Activated CD4-positive, alpha-beta T cell treated with anti-CD3 and anti-CD28 coated beads, Interleukin-2, amount 10 ng/mL, durations not matched to agents 24 days and 14 days (primary cell): ENCODE data around the gene SPON1. TPM values are rescaled to one million over a fixed set of nuclear protein-coding genes. Genes with fewer than 3 reads are reported as not detected.
"Not testable (repeated sequence)": the region's sequence is repeated elsewhere in the genome, so short reads cannot be mapped to it uniquely, and the experiment has no call there.

Source experiments
- DNase-seq: peaks from one replicate; pipeline ENCODE4 v3.0.0; 2022
- H3K27ac Mint-ChIP-seq: one replicate; pipeline ENCODE4 v1.8.0; 2022; ENCODE audit warnings: mild to moderate bottlenecking, mixed read lengths
- H3K27me3 Mint-ChIP-seq: one replicate; pipeline ENCODE4 v1.8.0; 2022; ENCODE audit warnings: mixed read lengths
- H3K36me3 Mint-ChIP-seq: one replicate; pipeline ENCODE4 v1.8.0; 2022; ENCODE audit warnings: low read depth, mild to moderate bottlenecking, mixed read lengths
- H3K4me1 Mint-ChIP-seq: one replicate; pipeline ENCODE4 v1.8.0; 2021; ENCODE audit warnings: mixed read lengths
- H3K4me3 Mint-ChIP-seq: one replicate; pipeline ENCODE4 v1.8.0; 2022; ENCODE audit warnings: mild to moderate bottlenecking, moderate library complexity, mixed read lengths
- H3K9me3 Mint-ChIP-seq: one replicate; pipeline ENCODE4 v1.8.0; 2021; ENCODE audit warnings: mixed read lengths
- intact Hi-C: fragments of 100-400 bp; cut with micrococcal nuclease; formaldehyde crosslinking; loops from one replicate; pipeline ENCODE4 v1.15.1; 2023
- total RNA-seq: library from RNA; stranded (reverse); gene quantifications from 2 replicates; pipeline ENCODE4 v1.2.3, GENCODE V29; 2022

The SPON1 gene
- total RNA-seq = 0.14 and 0.42 TPM in 2 replicates

DNA sequence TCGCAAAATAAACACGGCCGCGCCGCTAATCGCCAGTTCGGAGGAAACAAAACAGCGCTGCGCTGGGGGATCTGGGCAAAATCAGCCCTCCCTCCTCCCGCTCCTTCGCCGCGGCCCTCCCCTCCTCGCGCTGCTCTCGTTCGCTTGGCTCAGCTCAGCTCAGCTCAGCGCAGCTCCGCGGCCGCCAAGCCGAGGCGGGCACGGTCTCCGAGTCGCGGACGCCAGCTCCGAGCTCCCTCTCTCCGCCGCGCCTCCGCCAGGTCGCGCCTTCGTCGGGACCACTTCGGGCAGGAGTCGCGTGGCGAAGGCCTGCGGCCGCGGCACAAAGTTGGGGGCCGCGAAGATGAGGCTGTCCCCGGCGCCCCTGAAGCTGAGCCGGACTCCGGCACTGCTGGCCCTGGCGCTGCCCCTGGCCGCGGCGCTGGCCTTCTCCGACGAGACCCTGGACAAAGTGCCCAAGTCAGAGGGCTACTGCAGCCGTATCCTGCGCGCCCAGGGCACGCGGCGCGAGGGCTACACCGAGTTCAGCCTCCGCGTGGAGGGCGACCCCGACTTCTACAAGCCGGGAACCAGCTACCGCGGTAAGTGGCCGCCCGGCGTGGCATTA lies at the start of gene SPON1:
Gene SPON1, plus strand, starts transcription at position 162 of the 607 bp plus-strand sequence. Its CDS starts 182 bp downstream, at position 344.
- peak; percentile 80 for DNase-seq
- Mint-ChIP-seq H3K4me3 (peak within 1 kb of the TSS; percentile 76), H3K36me3 (no peaks in the 10 kb centered on the region), H3K9me3 (no peaks in the 10 kb centered on the region), H3K27ac (no peak within 1 kb of the TSS), H3K4me1 (peaks cover 8% of the 10 kb centered on the region), H3K27me3 (peaks cover 76% of the 10 kb centered on the region)
- intact Hi-C loops = no loop called here

DNA sequence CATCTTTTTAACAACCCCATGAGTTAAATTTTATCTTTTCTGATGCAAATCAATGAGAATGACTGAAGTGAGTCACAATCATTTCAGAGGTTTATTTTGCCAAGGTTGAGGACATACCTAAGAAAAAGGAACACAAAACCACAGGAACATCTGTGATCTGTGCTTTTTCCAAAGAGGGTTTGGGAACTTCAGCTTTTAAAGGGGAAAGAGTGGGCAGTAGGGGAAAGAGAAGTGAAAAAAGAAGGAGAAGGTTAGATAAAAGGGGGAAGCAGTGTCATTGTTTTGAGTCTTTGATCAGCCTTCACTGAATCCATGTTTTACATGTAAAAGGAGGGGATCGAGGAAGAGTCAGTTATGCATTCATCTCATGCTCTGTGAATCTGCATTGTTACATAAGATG lies 45.3 kb upstream of the SPON1 start:
- intact Hi-C loops = no loop called here
- peaks cover 5% of the 10 kb centered on the region for H3K4me1 Mint-ChIP-seq
- peaks cover 38% of the 10 kb centered on the region for H3K27me3 Mint-ChIP-seq

DNA sequence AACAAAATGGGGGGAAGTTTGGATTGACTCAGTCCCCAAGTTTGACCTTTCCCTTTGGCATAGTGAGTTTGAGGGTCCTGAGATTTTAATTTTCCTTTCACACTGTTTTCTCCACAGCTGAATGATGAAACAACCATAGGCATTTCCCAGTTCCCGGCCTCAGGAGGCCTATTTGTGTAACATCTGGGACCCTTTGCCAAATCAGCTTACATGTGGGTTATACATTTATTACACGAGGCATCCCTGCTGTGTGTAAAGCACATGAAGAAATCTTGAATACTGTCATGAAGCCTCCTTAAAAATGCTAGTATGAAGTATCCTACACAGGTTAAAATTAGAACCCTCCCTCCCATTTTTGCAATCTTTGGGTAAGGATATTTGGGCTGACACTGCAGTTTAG lies 44.6 kb upstream of the SPON1 start:
- no peak for DNase-seq

More for the DNA sequence above, 45.3 kb upstream of the SPON1 start:
- DNase-seq = no peak
- H3K27ac Mint-ChIP-seq = no peak overlapping the region
- peaks cover 35% of the 10 kb centered on the region for H3K9me3 Mint-ChIP-seq
- no peaks in the 10 kb centered on the region for H3K36me3 Mint-ChIP-seq
- H3K4me3 Mint-ChIP-seq = no peak overlapping the region

DNA sequence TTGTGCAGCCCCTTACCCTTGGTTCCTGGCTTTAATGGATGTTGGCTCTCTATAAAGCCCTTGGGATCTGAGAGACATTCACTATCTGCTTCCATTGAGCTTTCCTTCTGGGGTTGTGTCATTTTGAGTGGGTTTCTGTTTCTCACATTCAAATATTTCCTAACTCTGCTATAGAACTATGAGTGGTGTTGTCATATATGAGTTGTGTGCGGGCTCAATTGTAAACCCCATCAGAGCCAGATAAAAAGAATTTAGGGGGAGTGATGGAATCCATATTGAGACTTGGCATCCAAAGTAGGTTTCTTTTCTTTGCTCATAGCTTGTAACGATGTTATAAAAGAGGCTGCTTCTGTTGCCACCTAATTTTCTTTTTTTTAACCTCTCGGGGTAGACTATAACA lies 41.8 kb upstream of the SPON1 start:
- H3K9me3 Mint-ChIP-seq = peaks cover 34% of the 10 kb centered on the region
- H3K27me3 Mint-ChIP-seq = peaks cover 31% of the 10 kb centered on the region
- H3K4me1 Mint-ChIP-seq = peaks cover 36% of the 10 kb centered on the region
- H3K36me3 Mint-ChIP-seq = peaks cover 5% of the 10 kb centered on the region
- H3K27ac Mint-ChIP-seq = no peak overlapping the region
- intact Hi-C loops = no loop called here
- no peak for DNase-seq
- H3K4me3 Mint-ChIP-seq = no peak overlapping the region

More for the DNA sequence above, 44.6 kb upstream of the SPON1 start:
- peaks cover 36% of the 10 kb centered on the region for H3K27me3 Mint-ChIP-seq
- H3K4me3 Mint-ChIP-seq = no peak overlapping the region
- no peak overlapping the region for H3K27ac Mint-ChIP-seq
- H3K9me3 Mint-ChIP-seq = peaks cover 36% of the 10 kb centered on the region
- intact Hi-C loops = no loop called here
- H3K36me3 Mint-ChIP-seq = no peaks in the 10 kb centered on the region
- peaks cover 11% of the 10 kb centered on the region for H3K4me1 Mint-ChIP-seq

DNA sequence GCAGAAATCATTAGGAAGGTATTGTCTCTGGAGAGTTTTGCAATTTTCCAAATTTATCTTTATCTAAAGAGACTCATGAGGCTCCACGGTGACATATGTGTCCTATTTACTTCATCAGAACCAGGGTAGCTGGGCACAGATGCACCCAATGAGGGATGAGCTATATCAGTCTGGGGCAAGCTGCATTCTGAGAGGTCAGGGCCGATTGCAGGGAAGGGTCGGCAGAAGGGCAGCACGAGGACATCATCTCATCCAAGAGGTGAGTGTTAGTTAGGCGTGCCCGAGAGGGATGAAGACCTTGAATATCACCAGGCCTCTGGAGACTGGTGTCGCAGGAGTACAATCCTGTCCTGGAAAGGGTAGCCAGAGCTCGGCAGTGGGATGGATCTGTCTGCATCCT lies 41.0 kb upstream of the SPON1 start:
- Mint-ChIP-seq H3K36me3 (peaks cover 6% of the 10 kb centered on the region), H3K9me3 (peaks cover 33% of the 10 kb centered on the region), H3K27ac (peak overlapping the region; percentile 7), H3K4me3 (no peak overlapping the region), H3K27me3 (peaks cover 23% of the 10 kb centered on the region), H3K4me1 (peaks cover 38% of the 10 kb centered on the region)
- intact Hi-C loops = no loop called here
- DNase-seq = no peak

DNA sequence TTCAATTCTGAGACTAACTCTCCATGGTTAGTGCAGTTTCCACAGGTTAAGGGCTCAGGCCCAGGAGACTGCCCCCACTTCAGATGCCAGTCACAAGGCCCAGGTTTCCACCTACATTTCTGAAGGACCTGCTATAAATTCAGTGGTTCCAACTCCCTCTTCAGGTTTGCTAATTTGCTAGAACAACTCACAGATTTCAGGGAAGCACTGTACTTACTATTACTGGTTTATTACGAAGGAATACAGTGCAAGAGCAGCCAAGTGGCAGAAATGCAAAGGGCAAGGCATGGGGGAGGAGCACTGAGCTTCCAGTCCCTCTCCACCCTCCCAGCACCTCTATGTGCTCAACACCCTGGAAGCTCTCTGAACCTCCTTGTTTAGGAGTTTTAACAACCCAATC lies 39.3 kb upstream of the SPON1 start:
- intact Hi-C loops = no loop called here
- Mint-ChIP-seq H3K4me3 (peak overlapping the region; percentile 81), H3K27me3 (peaks cover 12% of the 10 kb centered on the region), H3K9me3 (peaks cover 28% of the 10 kb centered on the region), H3K36me3 (peaks cover 11% of the 10 kb centered on the region), H3K27ac (peak overlapping the region; percentile 92), H3K4me1 (peaks cover 40% of the 10 kb centered on the region)
- DNase-seq = no peak

DNA sequence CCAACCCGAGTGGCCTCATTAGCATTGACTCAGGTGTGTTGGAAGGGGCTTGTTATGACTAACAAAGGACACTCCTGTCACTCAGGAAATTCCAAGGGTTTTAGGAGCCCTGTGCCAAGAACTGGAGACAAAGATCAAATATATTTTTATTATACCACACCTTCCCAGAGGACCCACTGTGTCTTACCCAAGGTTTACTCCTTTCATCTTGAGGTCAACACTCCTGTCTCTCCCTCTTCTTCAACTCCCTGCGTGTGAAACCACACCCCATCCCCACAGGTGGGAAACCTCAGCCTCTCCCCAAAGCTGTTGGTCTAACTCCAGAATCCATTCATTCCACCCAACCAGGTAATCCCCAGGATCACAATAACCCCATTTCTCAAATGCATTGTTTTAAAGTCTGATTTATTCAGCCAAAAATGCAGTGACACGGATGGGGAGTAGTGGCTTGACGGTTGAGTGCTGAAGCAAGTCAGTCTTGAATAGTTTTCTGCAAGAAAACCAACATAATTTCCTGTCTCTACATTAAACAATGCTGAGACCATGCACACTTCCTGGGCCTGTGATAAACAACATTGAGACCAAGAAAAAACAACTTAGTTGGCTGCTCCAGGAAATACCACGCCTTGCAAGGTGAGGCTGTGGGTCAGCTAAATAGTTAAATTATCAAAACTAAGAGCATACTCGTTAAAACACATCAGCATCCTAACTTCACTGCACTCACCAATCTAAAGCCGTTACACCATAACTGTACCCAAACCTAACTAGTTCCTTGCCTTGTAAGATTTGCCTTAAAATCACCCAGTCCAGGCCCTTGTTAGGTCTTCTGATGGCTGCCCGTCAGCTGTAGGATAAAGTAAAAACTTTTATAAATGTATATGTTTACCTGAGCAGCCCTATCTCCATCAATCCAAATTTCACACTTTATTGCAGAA lies 38.5 kb upstream of the SPON1 start:
- Mint-ChIP-seq H3K4me3 (peak overlapping the region; percentile 81), H3K27ac (peak overlapping the region; percentile 92), H3K36me3 (peaks cover 11% of the 10 kb centered on the region), H3K27me3 (peaks cover 10% of the 10 kb centered on the region), H3K4me1 (peaks cover 46% of the 10 kb centered on the region), H3K9me3 (peaks cover 26% of the 10 kb centered on the region)
- intact Hi-C loops = no loop called here
- DNase-seq = peak; percentile 79

DNA sequence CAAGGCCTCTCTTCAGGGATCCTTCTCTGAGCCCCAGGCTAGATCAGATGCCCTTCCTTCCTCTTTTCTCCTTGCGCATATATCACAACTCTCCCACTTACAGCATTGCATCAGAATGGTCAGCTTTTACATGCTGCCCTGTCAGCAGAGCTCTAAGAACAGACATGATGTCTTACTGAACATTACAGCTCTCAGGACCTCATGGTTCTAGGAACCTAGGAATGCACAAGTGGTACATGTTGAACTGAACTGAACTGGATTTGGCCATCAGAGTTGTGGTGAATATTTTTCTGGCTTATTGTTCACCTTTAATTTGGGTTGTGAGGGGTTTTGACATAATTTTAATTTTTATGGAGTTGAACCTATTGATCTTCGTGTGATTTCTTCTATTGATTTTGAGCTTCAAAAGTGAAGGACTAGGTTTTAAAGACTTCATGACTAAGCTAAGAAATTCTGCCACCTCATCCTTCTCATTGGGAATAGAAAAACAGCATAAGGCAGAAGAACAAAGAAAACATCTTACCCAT lies 37.7 kb upstream of the SPON1 start:
- intact Hi-C loops = no loop called here
- H3K36me3 Mint-ChIP-seq = peaks cover 11% of the 10 kb centered on the region
- peaks cover 5% of the 10 kb centered on the region for H3K27me3 Mint-ChIP-seq
- DNase-seq = no peak
- peak overlapping the region; percentile 39 for H3K4me3 Mint-ChIP-seq
- peaks cover 22% of the 10 kb centered on the region for H3K9me3 Mint-ChIP-seq
- peak overlapping the region; percentile 72 for H3K27ac Mint-ChIP-seq
- H3K4me1 Mint-ChIP-seq = peaks cover 50% of the 10 kb centered on the region

DNA sequence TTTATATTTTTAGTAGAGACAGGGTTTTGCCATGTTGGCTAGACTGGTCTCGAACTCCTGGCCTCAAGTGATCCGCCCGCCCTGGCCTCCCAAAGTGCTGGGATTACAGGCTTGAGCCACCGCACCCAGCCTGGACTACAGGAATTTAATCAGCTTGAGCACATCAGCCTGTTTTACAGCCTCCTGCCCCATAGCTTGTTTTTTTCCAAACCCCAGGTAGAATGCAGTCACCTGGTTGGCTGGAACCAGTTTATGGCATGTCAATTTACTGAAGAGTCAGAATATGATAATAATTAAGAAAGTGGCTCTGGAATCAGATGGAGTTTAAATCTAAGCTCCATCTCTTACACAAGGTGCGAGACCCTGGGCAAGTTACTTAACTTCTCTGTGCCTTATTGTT lies 36.2 kb upstream of the SPON1 start:
- DNase-seq, H3K27ac Mint-ChIP-seq, H3K27me3 Mint-ChIP-seq, intact Hi-C loops, H3K4me3 Mint-ChIP-seq: not testable (repeated sequence)
- peaks cover 48% of the 10 kb centered on the region for H3K4me1 Mint-ChIP-seq
- H3K36me3 Mint-ChIP-seq = peaks cover 11% of the 10 kb centered on the region
- H3K9me3 Mint-ChIP-seq = peaks cover 22% of the 10 kb centered on the region

DNA sequence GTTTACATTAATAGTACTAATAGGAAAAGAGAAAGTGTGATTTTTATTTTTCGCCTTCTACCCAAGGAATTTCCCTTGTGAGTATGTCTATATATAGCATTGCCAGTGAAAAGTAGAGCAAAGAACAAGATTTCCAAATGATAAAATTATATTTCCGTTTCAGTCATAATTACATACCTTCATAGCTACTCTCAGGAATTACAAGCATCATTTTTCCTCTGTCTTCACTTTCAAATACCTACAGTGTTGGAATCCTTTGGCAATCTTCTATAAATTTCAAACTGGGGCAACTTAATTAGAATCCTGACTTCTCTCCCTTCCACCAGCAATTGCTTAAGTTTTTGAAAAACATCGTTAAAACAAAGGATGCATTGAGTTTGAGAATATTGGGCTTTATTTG lies 35.5 kb upstream of the SPON1 start:
- Mint-ChIP-seq H3K4me1 (peaks cover 45% of the 10 kb centered on the region), H3K27ac (no peak overlapping the region), H3K9me3 (peaks cover 22% of the 10 kb centered on the region), H3K27me3 (no peaks in the 10 kb centered on the region), H3K36me3 (peaks cover 11% of the 10 kb centered on the region), H3K4me3 (no peak overlapping the region)
- DNase-seq = no peak
- intact Hi-C loops = no loop called here

DNA sequence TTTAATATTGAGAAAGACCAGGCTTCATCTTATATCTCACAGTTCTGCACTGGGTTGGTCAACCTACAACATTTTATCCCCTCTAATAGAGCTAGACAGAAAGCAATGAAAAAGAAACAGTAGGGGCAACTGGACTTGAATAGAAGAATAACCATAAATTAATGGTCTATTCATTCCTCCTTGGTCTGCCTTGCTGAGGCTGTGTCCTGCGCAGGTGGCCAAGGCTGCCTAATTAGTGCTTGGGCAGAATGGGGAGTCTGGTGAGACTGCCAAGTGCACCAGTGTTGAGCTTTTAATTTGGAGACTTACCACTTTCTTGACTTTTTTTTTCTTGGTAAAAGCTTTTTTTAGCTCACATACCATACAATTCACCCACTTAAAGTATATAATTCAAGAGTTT lies 35.0 kb upstream of the SPON1 start:
- Mint-ChIP-seq H3K36me3 (peaks cover 11% of the 10 kb centered on the region), H3K27me3 (no peaks in the 10 kb centered on the region), H3K27ac (no peak overlapping the region), H3K9me3 (peaks cover 19% of the 10 kb centered on the region), H3K4me3 (no peak overlapping the region), H3K4me1 (peaks cover 43% of the 10 kb centered on the region)
- DNase-seq = no peak
- intact Hi-C loops = no loop called here

DNA sequence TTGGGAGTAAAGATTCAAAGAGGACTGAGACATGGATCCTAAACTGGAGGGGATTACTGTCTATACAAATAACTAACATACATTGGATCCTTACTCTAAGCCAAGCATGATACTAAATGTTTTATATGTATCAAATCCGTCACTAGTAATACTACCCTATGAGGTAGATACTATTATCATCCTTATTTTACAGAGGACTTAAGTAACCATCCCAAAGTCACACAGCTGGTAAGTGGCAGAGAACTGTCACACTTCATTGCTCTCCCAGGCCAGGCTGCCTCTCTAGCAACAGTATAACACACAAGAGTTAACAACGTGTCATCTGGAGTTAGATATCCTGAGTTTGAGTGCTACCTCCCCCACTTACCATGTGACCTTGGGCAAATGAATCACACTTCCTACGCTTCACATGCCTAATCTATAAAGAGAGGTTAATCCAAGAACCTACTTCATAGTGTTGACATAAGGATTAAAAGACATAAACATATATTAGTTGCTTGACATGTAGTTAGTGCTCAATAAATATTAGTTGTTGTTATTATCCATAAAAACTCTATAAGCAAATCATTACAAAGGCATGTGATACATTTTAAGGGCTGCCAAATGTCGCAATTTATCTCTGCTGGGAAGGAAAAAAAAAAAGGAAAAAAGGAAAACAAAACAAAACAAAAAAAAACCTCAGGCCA lies 33.8 kb upstream of the SPON1 start:
- peaks cover 11% of the 10 kb centered on the region for H3K36me3 Mint-ChIP-seq

DNA sequence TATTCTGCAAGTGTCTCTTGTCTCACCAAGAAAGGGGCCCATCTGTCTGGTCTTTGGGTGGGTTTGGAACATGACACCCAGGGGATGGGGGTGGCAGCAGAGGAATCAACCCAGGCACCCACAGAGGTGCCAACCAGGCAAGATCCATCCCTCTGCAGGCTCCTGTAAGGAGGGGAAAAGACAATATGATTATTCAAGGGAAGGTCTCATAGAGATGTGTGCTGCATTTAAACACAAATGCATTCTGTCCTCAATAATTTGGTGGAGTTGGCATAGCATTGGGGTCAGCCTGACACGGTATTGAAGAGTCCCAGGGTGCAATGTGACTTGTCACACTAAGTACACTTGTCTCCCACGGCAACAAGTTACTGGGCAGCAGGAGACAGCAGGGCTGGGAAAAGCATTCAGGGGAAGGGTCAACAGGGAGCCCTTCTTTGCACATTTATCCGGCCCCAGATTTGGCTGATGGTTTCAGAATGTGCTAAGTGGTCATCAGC lies 33.1 kb upstream of the SPON1 start:
- intact Hi-C loops = no loop called here
- Mint-ChIP-seq H3K27ac (no peak overlapping the region), H3K27me3 (no peaks in the 10 kb centered on the region), H3K36me3 (peaks cover 11% of the 10 kb centered on the region), H3K9me3 (peaks cover 14% of the 10 kb centered on the region), H3K4me3 (no peak overlapping the region), H3K4me1 (peaks cover 28% of the 10 kb centered on the region)
- no peak for DNase-seq

More for the DNA sequence above, 33.8 kb upstream of the SPON1 start:
- H3K27ac Mint-ChIP-seq = no peak overlapping the region
- intact Hi-C loops = no loop called here
- H3K4me3 Mint-ChIP-seq = no peak overlapping the region
- peaks cover 31% of the 10 kb centered on the region for H3K4me1 Mint-ChIP-seq
- DNase-seq = no peak
- no peaks in the 10 kb centered on the region for H3K27me3 Mint-ChIP-seq
- peaks cover 14% of the 10 kb centered on the region for H3K9me3 Mint-ChIP-seq
